GM19099 (cell line): ENCODE data around the gene PTCD1.

ENCODE experiments used
- POLR2A ChIP-seq: IDR thresholded peaks from 3 replicates; pipeline ENCODE4 v1.6.1; 2011; ENCODE audit warnings: low read depth; ENCODE audit not compliant: insufficient read length; ENCODE audit errors: extremely low read depth

Gene PTCD1

DNA sequence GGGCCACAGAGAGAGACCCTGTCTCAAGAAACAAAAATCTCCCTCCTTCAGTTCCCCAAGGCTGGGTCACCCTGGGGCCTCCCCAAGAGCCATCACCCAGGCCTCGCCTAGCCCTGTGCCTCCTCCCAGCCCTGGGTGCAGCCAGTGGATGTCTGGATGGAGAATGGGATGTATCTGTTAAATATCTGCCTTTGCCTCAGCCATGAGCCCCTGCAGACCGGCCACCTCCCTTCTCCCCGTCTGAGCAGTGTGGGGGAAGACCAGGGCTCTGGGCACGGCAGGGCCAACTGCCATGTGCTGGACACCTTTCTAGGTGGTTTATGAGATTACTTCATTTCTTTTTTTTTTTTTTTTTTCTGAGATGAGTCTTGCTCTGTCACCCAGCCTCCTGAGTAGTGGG, 54.1 kb downstream of the PTCD1 start:
- TF ChIP-seq POLR2A: no peak

GRCh38 chr7:99383791-99384370, 54.7 kb downstream of the PTCD1 start:
- TF ChIP-seq POLR2A: no peak

DNA sequence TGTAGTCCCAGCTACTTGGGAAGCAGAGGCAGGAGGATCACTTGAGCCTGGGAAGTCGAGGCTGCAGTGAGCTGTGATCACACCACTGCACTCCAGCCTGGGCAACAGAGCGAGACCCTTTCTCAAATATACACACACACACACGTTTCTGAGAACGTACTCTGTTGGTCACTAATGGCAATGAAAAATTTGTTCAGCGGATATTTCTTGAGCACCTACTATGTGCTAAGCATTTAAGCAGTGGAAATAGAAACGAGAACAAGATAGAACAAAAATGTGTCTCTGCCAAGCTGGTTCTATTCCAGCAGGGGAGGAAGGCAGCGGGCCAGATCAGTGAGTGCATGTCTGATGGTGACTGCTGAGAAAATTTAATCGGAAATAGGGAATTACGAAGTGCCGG, 55.4 kb downstream of the PTCD1 start:
- no peak for TF ChIP-seq POLR2A

- TF ChIP-seq POLR2A: no peak
Observed at GRCh38 chr7:99381664-99382075, 56.9 kb downstream of the PTCD1 start.

- peak; percentile 79 for TF ChIP-seq POLR2A
Observed at GRCh38 chr7:99380823-99381663, 57.6 kb downstream of the PTCD1 start.

- TF ChIP-seq POLR2A: no peak
Observed at GRCh38 chr7:99380032-99380822, 58.4 kb downstream of the PTCD1 start.

GRCh38 chr7:99379043-99379577, 59.5 kb downstream of the PTCD1 start:
- TF ChIP-seq POLR2A: peak; percentile 52

DNA sequence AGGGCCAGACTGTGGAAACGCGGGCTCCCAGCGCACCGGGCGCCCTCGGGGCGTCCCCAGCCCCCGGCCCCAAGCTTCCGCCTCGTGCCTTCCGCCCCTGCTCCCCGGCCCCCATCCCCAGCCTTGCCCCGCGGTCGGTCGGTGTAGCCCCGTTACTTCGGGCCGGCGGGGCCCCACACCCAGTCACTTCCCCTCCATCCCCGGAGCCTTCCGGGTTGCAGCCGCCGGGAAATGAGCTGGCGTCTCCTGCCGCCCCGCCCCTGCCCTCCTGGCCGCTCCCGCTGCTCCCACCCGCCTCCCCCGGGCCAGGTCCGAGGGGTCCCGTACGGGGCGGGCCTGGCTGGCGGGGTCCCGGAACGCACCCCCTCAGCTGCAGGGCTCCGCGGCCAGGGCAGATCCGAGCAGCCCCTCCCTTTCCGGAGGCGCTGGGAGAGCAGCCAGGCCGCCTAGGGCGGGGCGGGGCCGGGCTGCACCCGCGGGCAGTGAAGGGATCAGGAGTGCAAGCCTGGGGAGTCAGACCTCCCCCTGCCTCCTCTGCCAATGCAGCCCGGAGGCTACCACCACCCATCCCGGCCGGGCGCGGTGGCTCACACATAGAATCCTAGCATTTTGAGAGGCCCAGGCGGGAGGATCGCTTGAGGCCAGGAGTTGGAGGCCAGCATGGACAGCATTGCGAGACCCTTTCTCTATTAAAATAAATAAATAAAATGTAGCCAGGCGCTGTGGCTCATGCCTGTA, 63.4 kb downstream of the PTCD1 start:
- TF ChIP-seq POLR2A: peak; percentile 65

GRCh38 chr7:99374111-99375064, 64.2 kb downstream of the PTCD1 start, which contains the start of gene ARPC1B:
Gene ARPC1B, plus strand, starts transcription at chr7:99374730. Its CDS starts 10,985 bp downstream, at chr7:99385715.
- peak; percentile 93 for TF ChIP-seq POLR2A

GRCh38 chr7:99373091-99374066, 65.2 kb downstream of the PTCD1 start:
- TF ChIP-seq POLR2A: no peak

- no peak for TF ChIP-seq POLR2A
Observed at GRCh38 chr7:99372275-99373090, 66.1 kb downstream of the PTCD1 start.

DNA sequence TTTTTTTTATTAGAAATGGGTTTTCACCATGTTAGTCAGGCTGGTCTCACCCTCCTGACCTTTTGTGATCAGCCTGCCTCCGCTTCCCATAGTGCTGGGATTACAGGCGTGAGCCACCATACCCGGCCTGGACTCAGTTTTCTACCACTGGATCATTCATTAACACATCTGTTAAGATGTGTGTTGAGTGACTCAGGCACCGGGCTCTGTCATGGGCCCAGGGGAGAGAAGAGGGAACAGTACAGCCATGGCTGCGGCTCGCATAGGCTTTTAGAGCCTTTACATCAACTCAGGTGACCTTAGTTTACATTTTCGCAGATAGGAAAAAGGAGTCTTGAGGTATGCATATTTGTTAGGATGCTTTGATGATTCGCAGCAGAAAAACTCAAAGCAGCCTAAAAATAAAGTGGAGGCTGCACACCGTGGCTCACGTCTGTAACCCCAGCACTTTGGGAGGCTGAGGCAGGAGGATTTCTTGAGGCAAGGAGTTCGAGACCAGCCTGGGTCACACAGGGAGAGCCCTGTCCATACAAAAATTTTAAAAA, 67.2 kb downstream of the PTCD1 start:
- no peak for TF ChIP-seq POLR2A
